Measurements from ENCODE around the gene PAPSS1. TPM values are rescaled to one million over a fixed set of nuclear protein-coding genes. Genes with fewer than 3 reads are reported as not detected.

PAPSS1 gene
- total and polyA plus RNA-seq, 2 of the 8 experiments (the other 6 are each of a cell fraction or from before 2014, with no cell fraction given): 79.2 to 98.5 TPM

DNA sequence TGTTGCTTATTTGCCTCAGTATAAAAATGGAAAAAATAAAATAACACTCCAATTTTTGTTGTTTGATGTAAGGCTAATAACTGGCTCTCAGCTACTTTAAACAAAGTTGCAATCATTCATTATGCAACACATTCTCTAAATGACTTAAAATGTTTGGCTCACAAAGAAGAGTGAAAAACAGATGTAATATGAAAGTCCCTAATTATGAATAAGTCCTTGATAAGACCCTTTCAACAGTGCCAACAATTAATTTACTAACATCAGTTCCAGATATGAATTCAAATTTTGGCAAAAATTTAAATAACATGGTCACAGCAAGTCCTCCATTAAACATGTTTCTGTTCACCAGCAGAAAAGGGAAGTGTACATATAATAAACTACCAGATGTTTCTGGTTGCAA lies 69.8 kb downstream of the PAPSS1 start:
- FAIRE-seq: no peak

More for the DNA sequence above, 69.8 kb downstream of the PAPSS1 start:
- Histone ChIP-seq H3K79me1 (ENCODE audit: low read depth, low read length) (no peaks in the 10 kb centered on the region), H2AK5ac (ENCODE audit: low read depth, low read length) (no peak overlapping the region), H3K27ac (ENCODE audit: low read depth, low read length) (no peak overlapping the region), H3K4me3 (ENCODE audit: extremely low read depth in 1 of 4, insufficient read depth in 2 of 4, low read depth in 3 of 4, low read length in 4 of 4) (no peak overlapping the region), H3K36me3 (ENCODE audit: control insufficient read depth in 2 of 4, insufficient read depth in 4 of 4, low read length in 3 of 4) (peaks cover 0 to 11% (median 2%) of the 10 kb centered on the region in 4 experiments; a peak in 3 of 8 replicates), H3K23me2 (ENCODE audit: low read depth, low read length) (no peaks in the 10 kb centered on the region), H4K91ac (replicated peaks; ENCODE audit: insufficient read length, low read length) (no peak overlapping the region), H3K23ac (ENCODE audit: insufficient read length) (no peak overlapping the region), H2BK120ac (replicated peaks; ENCODE audit: low read depth, low read length) (no peak overlapping the region), H3K14ac (ENCODE audit: insufficient read length) (no peak overlapping the region), H3K9ac (replicated peaks in 1 of 4; ENCODE audit: extremely low read depth in 1 of 4, low read depth in 3 of 4, low read length in 3 of 4) (no peak overlapping the region), H3K27me3 (replicated peaks in 1 of 4; ENCODE audit: control insufficient read depth in 3 of 4, extremely low read depth in 1 of 4, insufficient read depth in 3 of 4, low read length in 3 of 4) (no peaks in the 10 kb centered on the region), H3K18ac (ENCODE audit: extremely low read depth, low read length) (no peak overlapping the region), H3K79me2 (ENCODE audit: control insufficient read depth in 1 of 2, insufficient read depth in 2 of 2, low read length in 2 of 2) (peaks cover 0 to 3% of the 10 kb centered on the region in 2 experiments; a peak in 1 of 4 replicates), H4K5ac (ENCODE audit: insufficient read length, low read depth, low read length) (no peak overlapping the region), H3K4me1 (replicated peaks in 1 of 4; ENCODE audit: control insufficient read depth in 3 of 4, insufficient read depth in 4 of 4, low read length in 3 of 4) (peaks cover 6 to 10% (median 8%) of the 10 kb centered on the region in 4 experiments; a peak in 6 of 7 replicates), H3K4ac (replicated peaks; ENCODE audit: insufficient read length, low read depth, low read length) (no peak overlapping the region), H2BK12ac (ENCODE audit: low read depth, low read length) (no peak overlapping the region), H3K9me3 (ENCODE audit: insufficient read depth in 2 of 2, low read depth in 1 of 2, low read length in 1 of 2) (no peaks in the 10 kb centered on the region), H2BK5ac (ENCODE audit: low read depth, low read length) (no peak overlapping the region), H3K4me2 (ENCODE audit: insufficient read depth in 1 of 2, low read depth in 2 of 2, low read length in 2 of 2) (no peak overlapping the region), H4K20me1 (replicated peaks in 1 of 2; ENCODE audit: control insufficient read depth in 1 of 2, insufficient read depth in 2 of 2, low read length in 2 of 2) (peaks cover 3 to 9% of the 10 kb centered on the region in 2 experiments), H4K8ac (ENCODE audit: extremely low read depth, insufficient read depth, low read length) (no peak overlapping the region), H3K56ac (replicated peaks; ENCODE audit: insufficient read length, low read depth, low read length) (no peak overlapping the region), H2BK15ac (ENCODE audit: low read length) (no peak overlapping the region), H2BK20ac (ENCODE audit: low read length) (no peak overlapping the region), H2AFZ (ENCODE audit: low read length) (no peak overlapping the region)
- CTCF ChIA-PET (ENCODE audit: partially characterized antibody): no interaction called here
- POLR2A ChIA-PET (ENCODE audit: partially characterized antibody): interaction anchor here (1.4 kb wide), 1 partner anchor 8 kb away, joined by 3 read pairs; no protein-coding TSS in a partner anchor
- TF ChIP-seq SIX5 (IDR thresholded peaks at IDR 0.05; ENCODE audit: low read depth, low read length) (no peak), RNF2 (IDR thresholded peaks at IDR 0.05; ENCODE audit: borderline replicate concordance, low read depth, low read length, missing control alignments, poor library complexity, severe bottlenecking) (no peak)
- DNase-seq (ENCODE audit: low read depth in 1 of 2, low spot score in 2 of 2): no peak

Data from H1 (cell line).